G401 (cell line): Measurements from ENCODE around the gene EID3. TPM values are rescaled to one million over a fixed set of nuclear protein-coding genes. Genes with fewer than 3 reads are reported as not detected.
"Not testable (repeated sequence)": the region's sequence is repeated elsewhere in the genome, so short reads cannot be mapped to it uniquely, and the experiment has no call there.

Experiments used
- DNase-seq: peaks from one replicate; pipeline ENCODE4 v3.0.0-alpha.2; 2015; ENCODE audit warnings: low spot score
- in situ Hi-C: cut with HindIII; loops from 2 replicates; pipeline ENCODE4 v1.10.0; 2016; ENCODE audit warnings: low sequenced_read_pairs, mixed read lengths
- total RNA-seq: library from RNA; depleted of rRNA; stranded (reverse); fragments of >200 nt; shearing (Covaris generic); gene quantifications from 2 replicates; pipeline ENCODE4 v1.2.3, GENCODE V29; 2014

Gene EID3
- total RNA-seq, 1 experiment from 2014 or later: 0.51 TPM

DNA sequence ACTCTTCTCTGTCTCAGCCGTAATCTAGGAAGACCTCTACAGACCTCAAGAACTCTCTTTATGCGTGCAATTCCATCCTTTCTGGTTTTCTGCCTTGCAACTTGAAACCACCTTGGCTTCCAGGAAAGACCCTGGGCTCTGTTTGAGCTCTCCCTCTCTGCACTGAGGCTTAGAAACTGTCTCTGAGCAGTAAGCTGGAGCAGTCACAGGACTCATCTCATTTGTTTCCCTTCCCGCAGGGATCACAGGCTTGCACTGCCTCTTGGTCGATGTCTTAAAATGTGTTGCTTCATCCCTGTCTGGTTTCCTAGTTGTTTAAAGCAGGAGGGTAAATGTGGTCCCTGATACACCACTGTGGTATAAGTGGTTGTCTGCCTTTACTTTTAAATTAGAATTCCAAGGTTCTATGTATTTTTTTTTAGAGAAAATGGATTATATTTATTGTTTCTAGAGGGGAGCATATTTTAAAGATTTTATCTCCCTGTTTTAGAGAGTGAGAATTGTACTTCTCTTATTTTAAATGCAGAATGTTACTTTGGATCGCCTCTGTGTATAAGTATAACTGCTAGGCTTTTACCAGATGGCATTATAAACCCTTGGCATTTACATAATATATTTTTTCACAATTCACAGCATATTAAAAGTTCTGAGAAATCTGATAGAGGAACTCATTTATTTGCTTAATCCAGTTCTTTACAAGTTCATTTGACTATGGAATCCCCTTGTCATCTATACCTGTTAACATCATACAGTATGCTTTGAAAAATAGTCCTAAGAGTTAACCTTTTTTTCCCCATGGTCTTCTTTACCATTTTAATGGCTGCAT lies 26.4 kb downstream of the EID3 start:
- in situ Hi-C loops: no loop called here
- no peak for DNase-seq

DNA sequence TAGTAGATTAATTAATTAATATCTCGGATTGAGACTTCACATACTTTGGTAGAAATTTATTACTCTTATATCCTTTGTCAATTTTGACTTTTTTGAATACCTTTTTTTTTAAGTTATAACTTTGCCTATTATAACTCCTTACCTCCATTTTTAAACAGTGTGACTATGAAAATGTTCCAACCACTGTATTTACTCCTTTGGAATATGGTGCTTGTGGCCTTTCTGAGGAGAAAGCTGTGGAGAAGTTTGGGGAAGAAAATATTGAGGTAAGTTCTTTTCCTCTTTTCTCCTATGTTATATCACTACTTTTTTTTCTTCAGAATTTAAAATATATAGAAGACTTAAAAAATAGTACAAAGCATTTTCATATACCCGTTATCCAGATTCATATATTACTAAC lies 27.8 kb downstream of the EID3 start:
- DNase-seq: no peak
- in situ Hi-C loops: no loop called here

DNA sequence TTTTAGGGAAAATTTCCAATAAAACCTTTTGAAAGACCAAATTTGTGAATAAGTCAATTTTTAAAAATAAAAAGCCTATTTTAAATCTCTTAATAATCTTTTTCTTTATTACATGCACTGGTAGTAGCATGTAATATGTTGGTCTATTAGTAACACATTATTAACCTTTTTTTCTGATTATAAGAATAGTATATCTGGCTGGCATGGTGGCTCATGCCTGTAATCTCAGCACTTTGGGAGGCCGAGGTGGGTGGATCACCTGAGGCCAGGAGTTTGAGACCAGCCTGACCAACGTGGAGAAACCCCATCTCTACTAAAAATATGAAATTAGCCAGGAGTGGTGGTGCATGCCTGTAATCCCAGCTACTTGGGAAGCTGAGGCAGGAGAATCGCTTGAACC lies 28.7 kb downstream of the EID3 start:
- DNase-seq, in situ Hi-C loops: not testable (repeated sequence)

DNA sequence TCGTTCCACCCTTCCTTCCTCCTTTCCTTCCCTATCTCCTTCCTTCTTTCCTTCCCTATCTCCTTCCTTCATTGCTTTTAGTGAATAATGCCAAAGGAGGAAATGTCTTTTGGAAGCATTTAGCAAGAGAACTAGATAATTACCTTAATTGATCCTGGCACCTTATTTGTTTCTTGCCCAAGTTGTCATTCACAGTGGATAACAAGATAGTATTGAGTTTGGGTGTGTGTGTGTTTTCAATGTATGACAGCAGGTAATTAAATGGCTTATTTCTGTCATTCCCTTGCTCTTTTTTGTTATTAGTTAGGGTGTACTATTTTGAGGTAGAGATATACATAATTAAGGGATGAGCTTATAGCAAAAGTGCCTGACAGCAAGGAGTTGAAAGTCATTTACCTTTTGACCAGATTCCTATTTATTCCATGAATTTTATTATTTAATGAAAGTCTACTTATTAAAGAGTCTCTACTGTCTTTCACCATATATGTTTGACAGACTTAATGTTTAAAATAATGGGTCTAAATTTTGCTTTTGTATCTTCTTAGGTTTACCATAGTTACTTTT lies 30.2 kb downstream of the EID3 start:
- DNase-seq: no peak
- in situ Hi-C loops: no loop called here

DNA sequence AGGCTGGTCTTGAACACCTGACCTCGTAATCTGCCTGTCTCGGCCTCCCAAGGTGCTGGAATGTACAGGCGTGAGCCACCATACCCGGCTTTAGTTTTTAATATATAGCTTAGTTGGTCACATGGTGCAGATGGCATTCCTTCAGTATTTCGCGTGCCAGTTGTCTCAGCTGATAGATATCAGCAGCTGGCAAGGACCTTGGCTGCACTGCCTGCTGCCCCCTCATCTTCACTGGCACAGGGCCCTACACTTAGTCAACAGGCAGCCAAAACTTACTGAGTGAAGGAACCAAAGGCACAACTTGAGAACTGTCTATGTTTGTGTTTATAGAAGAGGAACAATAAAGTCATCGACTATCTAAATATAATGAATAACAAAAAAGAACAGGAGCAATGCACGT lies 31.0 kb downstream of the EID3 start:
- DNase-seq: no peak
- in situ Hi-C loops: no loop called here

DNA sequence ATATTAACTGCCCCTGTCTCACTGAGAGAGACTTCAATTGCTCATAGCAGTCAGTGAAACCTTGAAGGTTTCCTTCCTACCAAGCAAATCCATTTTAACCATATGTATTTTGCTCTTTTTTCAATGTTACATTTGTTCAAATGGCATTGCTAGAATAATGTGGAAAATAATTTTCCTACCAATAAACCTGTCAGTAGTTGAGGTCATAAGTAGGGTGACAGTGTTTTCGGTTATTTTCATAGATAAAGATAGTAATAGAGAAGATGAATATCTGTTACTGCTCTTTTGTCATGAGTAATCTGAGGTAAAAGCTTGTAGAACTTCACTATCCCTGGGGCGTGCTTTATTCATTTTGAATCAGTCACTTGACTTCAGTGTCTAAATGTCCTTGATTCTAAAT lies 32.6 kb downstream of the EID3 start:
- in situ Hi-C loops: no loop called here
- no peak for DNase-seq

DNA sequence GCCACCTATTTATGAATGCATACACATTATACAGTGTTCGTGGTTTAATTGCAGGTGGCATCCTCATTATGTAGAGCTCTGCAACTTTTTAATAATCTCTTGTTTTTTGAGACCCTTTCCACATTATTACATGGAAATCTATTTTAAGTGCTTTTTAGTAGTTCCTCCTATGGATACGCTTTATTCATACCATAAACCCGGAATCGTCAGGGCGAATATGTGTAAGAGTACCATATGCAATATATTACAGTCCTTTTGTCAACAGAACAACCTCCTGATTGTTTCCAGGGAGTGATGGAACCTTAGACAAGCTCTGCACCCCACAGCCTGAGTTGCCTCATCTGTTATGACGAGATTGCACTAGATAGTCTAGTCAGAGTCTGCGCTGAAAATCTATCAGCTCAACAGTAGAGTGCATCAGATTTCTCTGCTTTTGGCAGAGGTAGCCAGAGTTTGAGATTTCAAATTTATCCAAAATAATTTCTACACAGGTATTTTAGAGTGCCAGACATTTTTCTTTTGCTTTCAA lies 33.6 kb downstream of the EID3 start:
- in situ Hi-C loops: no loop called here
- DNase-seq: no peak

DNA sequence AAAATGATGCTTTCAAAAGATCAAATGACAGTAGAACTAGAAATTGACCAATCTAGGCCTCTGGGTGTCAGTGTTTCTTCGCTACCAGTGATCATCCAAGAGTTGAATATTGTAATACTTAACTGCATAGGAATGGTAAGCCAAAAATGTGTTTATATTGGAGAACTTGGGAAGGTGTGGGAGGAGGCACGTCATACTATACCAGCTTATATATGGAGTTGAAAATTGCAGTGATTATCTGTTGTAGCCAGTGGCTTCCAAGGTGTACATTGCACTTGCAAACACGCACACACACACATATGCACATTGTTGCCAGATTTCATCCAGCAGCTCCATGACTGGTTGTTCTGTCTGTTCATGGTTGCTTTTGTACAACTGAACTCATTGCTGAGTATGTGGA lies 36.1 kb downstream of the EID3 start:
- DNase-seq: no peak
- in situ Hi-C loops: no loop called here

DNA sequence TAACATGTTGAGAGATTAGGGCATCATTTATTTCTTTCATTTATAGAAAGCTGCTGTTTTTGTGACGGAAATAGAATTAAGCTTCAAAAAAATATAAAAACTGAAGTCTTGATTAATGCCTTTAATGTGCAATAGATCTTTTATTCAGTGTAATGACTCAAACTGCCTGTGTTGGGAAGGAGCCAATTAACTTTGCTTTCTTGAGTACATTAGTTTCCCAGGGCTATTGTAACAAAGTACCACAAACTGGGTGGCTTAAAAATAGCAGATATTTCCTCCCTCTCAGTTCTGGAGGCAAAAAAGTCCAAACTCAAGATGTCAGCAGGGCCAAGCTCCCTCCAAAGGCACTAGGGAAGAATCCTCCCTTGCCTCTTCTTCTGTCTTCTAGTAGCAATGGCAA lies 36.6 kb downstream of the EID3 start:
- in situ Hi-C loops: no loop called here
- DNase-seq: no peak

DNA sequence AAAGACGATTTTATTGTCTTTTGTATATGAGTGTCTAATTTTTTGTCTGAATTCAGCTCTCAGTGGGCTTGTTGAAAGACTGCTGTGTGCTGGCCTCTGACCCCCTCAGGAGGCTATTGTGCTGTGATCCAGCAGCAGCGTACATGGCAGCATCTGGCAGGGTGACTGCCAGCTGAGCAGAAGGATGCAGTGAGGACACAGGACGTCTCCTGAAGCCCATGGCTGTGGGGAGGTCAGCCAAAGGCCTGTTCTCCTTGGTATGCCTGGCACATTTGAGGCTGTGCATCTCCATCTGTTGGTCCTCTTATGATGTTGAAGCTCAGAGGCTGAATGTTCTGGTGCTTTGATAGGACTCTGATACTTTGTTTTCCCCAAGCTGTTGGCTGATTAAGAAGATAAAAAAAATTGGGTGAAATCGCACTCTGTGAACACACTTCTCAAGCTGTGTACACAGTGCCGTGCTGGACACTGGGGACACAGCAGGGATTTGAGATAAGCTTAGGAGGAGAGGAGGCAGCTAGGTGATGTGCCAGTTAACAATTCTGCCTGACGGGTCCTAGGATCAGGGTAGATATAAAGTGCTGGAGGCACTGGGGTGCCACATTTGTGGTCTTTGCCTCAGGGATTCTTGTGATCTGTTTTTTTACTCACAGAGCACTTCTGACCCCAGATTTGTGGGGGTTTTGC lies 37.5 kb downstream of the EID3 start:
- in situ Hi-C loops: no loop called here
- no peak for DNase-seq

DNA sequence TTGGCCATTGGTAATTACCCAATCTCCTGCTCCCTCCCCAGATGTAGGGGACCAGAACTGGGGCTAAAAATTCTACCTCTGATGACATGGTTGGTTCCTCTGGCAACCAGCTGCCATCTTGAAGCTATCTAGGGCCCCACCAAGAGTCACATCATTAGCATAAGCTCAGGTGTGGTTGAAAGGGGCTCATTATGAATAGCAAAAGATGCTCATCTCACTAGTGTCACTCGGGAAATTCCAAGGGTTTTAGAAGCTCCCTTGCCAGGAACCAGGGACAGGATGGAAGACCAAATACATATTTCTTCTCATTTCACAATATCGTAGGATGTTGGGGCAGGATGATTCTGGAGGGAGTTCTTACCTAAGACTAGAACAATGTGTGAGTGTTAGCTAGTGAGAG lies 38.6 kb downstream of the EID3 start:
- no peak for DNase-seq
- in situ Hi-C loops: no loop called here

DNA sequence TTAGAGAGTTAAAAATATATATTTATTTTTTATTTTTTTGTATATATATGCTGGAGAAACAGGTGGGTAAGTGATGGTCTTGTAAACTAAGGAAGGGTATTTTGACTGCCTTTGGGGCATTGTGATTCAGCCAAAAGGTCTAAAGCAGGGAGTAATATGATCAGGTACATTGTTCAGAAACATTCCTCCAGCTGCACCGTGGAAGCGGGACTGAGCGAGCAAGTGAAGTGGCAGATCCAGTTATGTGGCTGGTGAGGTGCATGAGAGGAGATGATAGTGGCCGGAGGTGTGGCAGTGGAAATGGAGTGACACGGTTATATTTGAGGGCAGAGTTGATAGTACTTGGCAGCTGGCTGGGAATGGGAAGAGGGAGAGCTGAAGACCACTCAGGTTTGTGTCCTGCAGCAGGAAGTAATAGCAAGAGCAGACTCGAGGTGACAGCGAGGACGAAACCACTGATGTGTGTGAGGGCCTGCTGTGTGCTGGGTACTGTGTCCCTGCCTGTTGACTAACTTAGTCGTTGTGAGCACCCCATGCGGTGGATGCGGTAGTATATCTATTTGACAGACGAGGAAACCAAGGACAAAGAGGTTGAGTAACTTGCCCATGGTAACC lies 39.2 kb downstream of the EID3 start:
- no peak for DNase-seq
- in situ Hi-C loops: no loop called here

DNA sequence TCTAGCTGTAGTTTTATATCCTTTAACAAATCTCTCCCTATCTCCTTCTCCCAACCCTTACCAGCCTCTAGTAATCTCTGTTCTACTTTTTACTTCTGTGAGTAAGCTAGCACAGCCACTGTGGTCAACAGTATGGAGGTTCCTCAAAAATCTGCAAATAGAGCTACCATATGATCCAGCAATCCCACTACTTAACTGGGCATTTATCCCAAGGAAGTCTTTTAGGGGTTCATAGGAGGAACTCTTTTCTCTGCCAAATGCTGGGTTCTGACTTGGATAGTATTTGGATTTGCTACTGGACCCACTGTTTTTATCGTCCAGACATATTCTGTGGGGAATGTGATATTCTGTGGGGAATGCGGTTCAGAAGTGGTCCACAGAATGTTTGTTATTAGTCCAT lies 41.1 kb downstream of the EID3 start:
- no peak for DNase-seq
- in situ Hi-C loops: no loop called here

DNA sequence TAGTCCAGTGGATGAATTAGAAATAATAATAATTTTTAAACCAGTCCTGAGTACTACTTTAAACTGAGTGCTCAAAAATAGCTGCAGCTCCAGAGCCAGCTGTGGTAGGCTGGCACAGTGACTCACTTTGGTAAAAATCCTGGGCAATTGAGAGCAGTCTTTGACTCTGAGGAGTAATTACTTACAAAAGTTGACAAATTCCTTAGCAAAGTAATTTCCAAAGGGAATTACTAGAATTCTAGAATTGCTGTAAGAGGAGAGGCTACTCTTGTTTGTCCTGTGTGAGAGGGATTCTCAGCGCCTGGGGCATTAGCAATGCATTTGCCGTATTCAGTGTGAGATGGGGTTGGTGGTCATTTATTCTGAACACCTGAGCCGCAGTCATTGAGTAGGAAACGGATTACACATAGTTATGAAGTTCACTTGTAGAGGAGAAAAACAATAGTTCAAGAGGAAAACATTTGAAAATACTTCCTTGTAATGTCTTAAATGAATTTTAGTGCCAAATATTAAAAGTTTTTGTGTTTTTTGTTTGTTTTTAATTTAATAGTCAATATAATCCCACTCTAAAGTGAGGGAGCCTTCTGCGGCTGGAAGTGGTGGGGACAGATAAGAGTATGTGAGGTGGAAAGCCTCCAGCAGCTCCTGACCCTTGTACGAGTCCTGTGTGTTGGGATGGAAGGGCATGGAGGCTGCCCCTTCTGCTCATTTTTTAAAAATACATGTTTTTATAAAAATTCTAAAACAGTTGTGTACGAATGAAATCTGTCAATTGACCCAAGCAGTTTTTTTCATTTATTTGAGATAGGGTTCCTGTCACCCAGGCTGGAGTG lies 41.9 kb downstream of the EID3 start:
- in situ Hi-C loops: no loop called here
- DNase-seq: no peak

DNA sequence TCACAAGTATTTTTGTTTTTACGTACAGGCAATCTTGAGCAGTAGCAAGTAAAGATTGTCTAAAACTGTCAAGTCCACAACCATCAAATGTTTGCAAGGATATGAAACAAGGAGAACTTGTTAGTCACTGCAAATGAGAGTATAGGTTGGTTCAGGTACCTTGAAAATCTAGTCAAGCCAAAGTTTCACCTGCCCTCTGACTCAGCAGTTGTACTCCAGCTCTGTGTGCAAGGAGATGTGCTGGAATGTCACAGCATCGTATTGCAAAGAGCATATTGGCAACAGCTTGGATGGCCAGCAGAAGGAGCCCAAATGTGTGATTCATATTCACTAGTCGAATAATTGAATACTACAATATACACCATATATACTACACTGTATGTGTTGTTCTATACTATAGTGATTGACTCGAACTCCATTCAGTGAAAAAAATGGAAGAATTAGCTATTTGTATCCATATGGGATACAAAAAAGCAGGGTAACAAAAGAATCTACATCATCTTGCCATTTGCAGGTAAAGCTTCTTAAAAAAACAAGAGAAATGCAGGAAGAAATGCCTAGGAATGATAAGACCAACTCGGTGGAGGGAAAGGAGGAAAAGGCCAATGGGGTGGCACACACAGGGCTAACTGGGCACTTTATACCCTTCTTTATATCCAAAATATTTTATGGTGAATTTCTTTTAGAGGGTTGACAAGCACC lies 44.0 kb downstream of the EID3 start:
- DNase-seq: no peak
- in situ Hi-C loops: no loop called here

DNA sequence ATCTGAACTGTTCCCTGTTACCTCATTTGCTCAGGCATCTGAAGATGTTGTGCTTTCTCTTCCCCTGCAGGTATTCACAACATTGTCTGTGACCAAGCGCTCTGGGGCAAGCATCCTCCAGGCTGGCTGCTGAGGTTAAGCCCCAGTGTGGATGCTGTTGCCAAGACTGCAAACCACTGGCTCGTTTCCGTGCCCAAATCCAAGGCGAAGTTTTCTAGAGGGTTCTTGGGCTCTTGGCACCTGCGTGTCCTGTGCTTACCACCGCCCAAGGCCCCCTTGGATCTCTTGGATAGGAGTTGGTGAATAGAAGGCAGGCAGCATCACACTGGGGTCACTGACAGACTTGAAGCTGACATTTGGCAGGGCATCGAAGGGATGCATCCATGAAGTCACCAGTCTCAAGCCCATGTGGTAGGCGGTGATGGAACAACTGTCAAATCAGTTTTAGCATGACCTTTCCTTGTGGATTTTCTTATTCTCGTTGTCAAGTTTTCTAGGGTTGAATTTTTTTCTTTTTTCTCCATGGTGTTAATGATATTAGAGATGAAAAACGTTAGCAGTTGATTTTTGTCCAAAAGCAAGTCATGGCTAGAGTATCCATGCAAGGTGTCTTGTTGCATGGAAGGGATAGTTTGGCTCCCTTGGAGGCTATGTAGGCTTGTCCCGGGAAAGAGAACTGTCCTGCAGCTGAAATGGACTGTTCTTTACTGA lies 44.9 kb downstream of the EID3 start:
- in situ Hi-C loops: no loop called here
- no peak for DNase-seq

DNA sequence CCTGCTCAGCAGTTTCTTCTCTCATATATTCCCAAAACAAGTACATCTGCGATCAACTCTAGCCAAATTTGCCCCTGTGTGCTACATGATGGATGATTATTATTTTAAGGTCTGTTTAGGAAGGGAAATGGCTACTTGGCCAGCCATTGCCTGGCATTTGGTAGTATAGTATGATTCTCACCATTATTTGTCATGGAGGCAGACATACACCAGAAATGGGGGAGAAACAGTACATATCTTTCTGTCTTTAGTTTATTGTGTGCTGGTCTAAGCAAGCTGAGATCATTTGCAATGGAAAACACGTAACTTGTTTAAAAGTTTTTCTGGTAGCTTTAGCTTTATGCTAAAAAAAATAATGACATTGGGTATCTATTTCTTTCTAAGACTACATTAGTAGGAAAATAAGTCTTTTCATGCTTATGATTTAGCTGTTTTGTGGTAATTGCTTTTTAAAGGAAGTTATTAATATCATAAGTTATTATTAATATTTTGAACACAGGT lies 45.5 kb downstream of the EID3 start:
- in situ Hi-C loops: no loop called here
- DNase-seq: no peak
